Endodermal cell (in vitro differentiated cells): ENCODE data around the gene RETN. TPM values are rescaled to one million over a fixed set of nuclear protein-coding genes. Genes with fewer than 3 reads are reported as not detected.
A peak's percentile ranks its signal among the peaks of the same experiment; 100 is the strongest.

Source experiments
- DNase-seq: peaks from one replicate; pipeline ENCODE4 v3.0.0-alpha.2; 2017
- H3K27ac ChIP-seq: 2 replicates; pipeline ENCODE4 v1.5.1; 2013; ENCODE audit warnings: mild to moderate bottlenecking, low read depth, low read length, moderate library complexity
- H3K27me3 ChIP-seq: 2 replicates; pipeline ENCODE4 v1.6.1; 2013; ENCODE audit warnings: mild to moderate bottlenecking, low read length, moderate library complexity; ENCODE audit not compliant: insufficient read depth, control insufficient read depth, poor library complexity, severe bottlenecking
- H3K36me3 ChIP-seq: 2 replicates; pipeline ENCODE4 v1.7.0; 2013; ENCODE audit warnings: mild to moderate bottlenecking, low read length, moderate library complexity; ENCODE audit not compliant: control insufficient read depth, insufficient read depth
- H3K4me1 ChIP-seq: one replicate; pipeline ENCODE4 v1.7.0; 2013; ENCODE audit warnings: low read length; ENCODE audit not compliant: control insufficient read depth, insufficient read depth
- H3K4me3 ChIP-seq: 2 replicates; pipeline ENCODE4 v1.5.1; 2013; ENCODE audit warnings: mild to moderate bottlenecking, low read length, moderate library complexity
- H3K9ac ChIP-seq: 2 replicates; pipeline ENCODE4 v1.6.1; 2013; ENCODE audit warnings: mild to moderate bottlenecking, low read length, moderate library complexity; ENCODE audit not compliant: poor library complexity, severe bottlenecking; ENCODE audit errors: extremely low read depth
- H3K9me3 ChIP-seq: 2 replicates; pipeline ENCODE4 v1.6.1; 2013; ENCODE audit warnings: mild to moderate bottlenecking, low read length, moderate library complexity; ENCODE audit not compliant: control insufficient read depth
- H3K27ac Mint-ChIP-seq: 2 replicates; pipeline ENCODE4 v1.8.0; 2020; ENCODE audit warnings: mixed read lengths
- H3K27me3 Mint-ChIP-seq: 2 replicates; pipeline ENCODE4 v1.8.0; 2021; ENCODE audit warnings: mild to moderate bottlenecking, mixed read lengths; ENCODE audit not compliant: insufficient read depth
- H3K36me3 Mint-ChIP-seq: 2 replicates; pipeline ENCODE4 v1.8.0; 2020; ENCODE audit warnings: low read depth, mixed read lengths
- H3K4me1 Mint-ChIP-seq: 2 replicates; pipeline ENCODE4 v1.8.0; 2020; ENCODE audit warnings: mixed read lengths
- H3K4me3 Mint-ChIP-seq: 2 replicates; pipeline ENCODE4 v1.8.0; 2020; ENCODE audit warnings: mild to moderate bottlenecking, moderate library complexity, mixed read lengths
- H3K9me3 Mint-ChIP-seq: 2 replicates; pipeline ENCODE4 v1.8.0; 2020; ENCODE audit warnings: mild to moderate bottlenecking, mixed read lengths
- CTCF ChIP-seq: fragments of 200-600 bp; sonication (generic); conservative IDR thresholded peaks from 2 replicates; pipeline ENCODE4 v1.5.0; 2021; ENCODE audit warnings: antibody characterized with exemption, mild to moderate bottlenecking
- WGBS, 2 experiments: methylation state at CpG; one replicate each; pipeline versions ENCODE4 v1.1.5 to v1.1.7; 2013; ENCODE audit warnings: missing lambda C conversion rate in 2 of 2, mixed read lengths in 1 of 2; ENCODE audit not compliant: insufficient coverage in 1 of 2, insufficient read length in 1 of 2; 5-methylcytosine and 5-hydroxymethylcytosine counted together
- total RNA-seq, 2 donors: library from RNA; stranded (reverse); fragmentation: NEBNext Ultra II Directional in 1 of 2; extraction: Animal tissue kit (Norgen Biotek cat#: 25700) in 1 of 2; gene quantifications; 2 replicates in 1 of 2; 3 replicates in 1 of 2; pipeline ENCODE4 v1.2.1, GENCODE V29; 2021

RETN gene
- total RNA-seq, 2 donors from 2014 or later: not detected

GRCh38 chr19:7646426-7646700 is 22.5 kb upstream of the RETN start:
- Mint-ChIP-seq H3K9me3 (peaks cover 2% of the 10 kb centered on the region), H3K36me3 (peaks cover 30% of the 10 kb centered on the region), H3K27ac (no peak overlapping the region), H3K4me1 (peaks cover 8% of the 10 kb centered on the region), H3K4me3 (no peak overlapping the region), H3K27me3 (peaks cover 13% of the 10 kb centered on the region)
- Histone ChIP-seq H3K9me3 (no peaks in the 10 kb centered on the region), H3K27me3 (peaks cover 6% of the 10 kb centered on the region), H3K9ac (no peak overlapping the region), H3K4me3 (no peak overlapping the region), H3K27ac (no peak overlapping the region), H3K36me3 (peaks cover 7% of the 10 kb centered on the region), H3K4me1 (no peaks in the 10 kb centered on the region)
- DNase-seq: peak; percentile 49
- WGBS, 2 experiments: 88% methylated on average over 4 to 8 of the region's 8 CpGs
- TF ChIP-seq CTCF: no peak

DNA sequence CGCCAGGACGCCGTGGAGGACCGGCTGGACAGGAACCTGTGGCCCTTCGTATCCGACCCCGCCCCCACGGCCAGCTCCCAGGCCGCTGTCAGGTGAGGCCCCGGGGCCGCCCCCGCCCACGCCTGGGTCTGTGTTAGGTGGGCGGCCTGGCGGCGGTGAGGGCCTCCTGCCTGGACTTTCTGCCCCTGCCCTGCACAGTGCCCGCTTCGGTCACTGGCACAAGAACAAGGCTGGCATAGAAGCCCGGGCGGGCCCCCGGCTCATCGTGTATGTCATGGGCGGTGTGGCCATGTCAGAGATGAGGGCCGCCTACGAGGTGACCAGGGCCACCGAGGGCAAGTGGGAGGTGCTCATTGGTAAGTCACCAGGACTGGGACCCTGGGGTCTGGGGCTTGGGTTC is 21.7 kb upstream of the RETN start:
- no peaks in the 10 kb centered on the region for H3K9me3 ChIP-seq
- H3K4me1 ChIP-seq: no peaks in the 10 kb centered on the region
- H3K9ac ChIP-seq: no peak overlapping the region
- Mint-ChIP-seq H3K27me3 (peaks cover 19% of the 10 kb centered on the region), H3K9me3 (peaks cover 2% of the 10 kb centered on the region), H3K4me1 (peaks cover 8% of the 10 kb centered on the region), H3K4me3 (no peak overlapping the region), H3K36me3 (peaks cover 29% of the 10 kb centered on the region), H3K27ac (no peak overlapping the region)
- H3K4me3 ChIP-seq: no peak overlapping the region
- no peak for TF ChIP-seq CTCF
- H3K27ac ChIP-seq: no peak overlapping the region
- H3K27me3 ChIP-seq: peaks cover 6% of the 10 kb centered on the region
- 89 to 93% methylated on average over 18 to 26 of the region's 26 CpGs for WGBS, 2 experiments
- H3K36me3 ChIP-seq: peaks cover 7% of the 10 kb centered on the region
- no peak for DNase-seq

GRCh38 chr19:7648265-7649014 is 20.4 kb upstream of the RETN start:
- no peak overlapping the region for H3K27ac ChIP-seq
- H3K4me1 ChIP-seq: no peaks in the 10 kb centered on the region
- no peak for DNase-seq
- H3K27me3 Mint-ChIP-seq: peaks cover 32% of the 10 kb centered on the region
- H3K9me3 Mint-ChIP-seq: no peaks in the 10 kb centered on the region
- TF ChIP-seq CTCF: no peak
- WGBS, 2 experiments: 90 to 94% methylated on average over 11 to 15 of the region's 15 CpGs
- H3K4me3 ChIP-seq: no peak overlapping the region
- H3K36me3 ChIP-seq: peaks cover 7% of the 10 kb centered on the region
- H3K4me3 Mint-ChIP-seq: no peak overlapping the region
- H3K36me3 Mint-ChIP-seq: peaks cover 22% of the 10 kb centered on the region
- no peak overlapping the region for H3K27ac Mint-ChIP-seq
- peaks cover 6% of the 10 kb centered on the region for H3K27me3 ChIP-seq
- H3K9ac ChIP-seq: no peak overlapping the region
- no peaks in the 10 kb centered on the region for H3K9me3 ChIP-seq
- peaks cover 8% of the 10 kb centered on the region for H3K4me1 Mint-ChIP-seq
